ENCODE measurements around the gene ZNF695.

The ZNF695 gene

GRCh38 chr1:246971969-246972368 is 35.9 kb downstream of the ZNF695 start:
- Histone ChIP-seq H3K9ac (ENCODE audit: low read depth, low read length, poor library complexity, severe bottlenecking) (no peak overlapping the region), H3K4me1 (ENCODE audit: insufficient read depth, low read length, poor library complexity, severe bottlenecking) (no peaks in the 10 kb centered on the region), H3K4me2 (ENCODE audit: low read depth, low read length, poor library complexity, severe bottlenecking) (no peak overlapping the region), H3K79me2 (ENCODE audit: insufficient read depth, low read length) (no peaks in the 10 kb centered on the region), H3K27me3 (ENCODE audit: insufficient read depth, low read length, poor library complexity, severe bottlenecking) (no peaks in the 10 kb centered on the region), H2AFZ (ENCODE audit: low read length) (no peak overlapping the region), H3F3A (ENCODE audit: low read depth) (no peaks in the 10 kb centered on the region), H4K20me1 (ENCODE audit: insufficient read depth, low read length, poor library complexity, severe bottlenecking) (no peaks in the 10 kb centered on the region), H3K9me2 (replicated peaks; ENCODE audit: low read depth, low read length) (no peaks in the 10 kb centered on the region), H3K4me3 (ENCODE audit: low read length, poor library complexity, severe bottlenecking) (no peak overlapping the region), H3K36me3 (ENCODE audit: insufficient read depth, low read length) (no peaks in the 10 kb centered on the region), H3K9me3 (ENCODE audit: insufficient read depth, low read depth, low read length) (peaks cover 17% of the 10 kb centered on the region; the same call in 1 of the 2 replicates)
- TF ChIP-seq EZH2phosphoT487 (IDR thresholded peaks at IDR 0.05; ENCODE audit: borderline replicate concordance) (no peak), CTCF (conservative IDR thresholded peaks at IDR 0.05; ENCODE audit: low read length) (no peak)

- H3K36me3 ChIP-seq (ENCODE audit: insufficient read depth, low read length): no peaks in the 10 kb centered on the region
- H3K27me3 ChIP-seq (ENCODE audit: insufficient read depth, low read length, poor library complexity, severe bottlenecking): no peaks in the 10 kb centered on the region
- no peak overlapping the region for H3K9ac ChIP-seq (ENCODE audit: low read depth, low read length, poor library complexity, severe bottlenecking)
- H3K9me2 ChIP-seq (replicated peaks; ENCODE audit: low read depth, low read length): no peaks in the 10 kb centered on the region
- no peaks in the 10 kb centered on the region for H3K79me2 ChIP-seq (ENCODE audit: insufficient read depth, low read length)
- no peaks in the 10 kb centered on the region for H3F3A ChIP-seq (ENCODE audit: low read depth)
- H3K9me3 ChIP-seq (ENCODE audit: insufficient read depth, low read depth, low read length): peaks cover 17% of the 10 kb centered on the region; the same call in 1 of the 2 replicates
- H2AFZ ChIP-seq (ENCODE audit: low read length): no peak overlapping the region
- no peak overlapping the region for H3K4me3 ChIP-seq (ENCODE audit: low read length, poor library complexity, severe bottlenecking)
- TF ChIP-seq CTCF (conservative IDR thresholded peaks at IDR 0.05; ENCODE audit: low read length): peak; percentile 88
- no peak for TF ChIP-seq EZH2phosphoT487 (IDR thresholded peaks at IDR 0.05; ENCODE audit: borderline replicate concordance)
- H3K4me2 ChIP-seq (ENCODE audit: low read depth, low read length, poor library complexity, severe bottlenecking): no peak overlapping the region
- H4K20me1 ChIP-seq (ENCODE audit: insufficient read depth, low read length, poor library complexity, severe bottlenecking): no peaks in the 10 kb centered on the region
- H3K4me1 ChIP-seq (ENCODE audit: insufficient read depth, low read length, poor library complexity, severe bottlenecking): no peaks in the 10 kb centered on the region
These were observed 36.7 kb downstream of the ZNF695 start for GRCh38 chr1:246971090-246971721.

- no peaks in the 10 kb centered on the region for H3K36me3 ChIP-seq (ENCODE audit: insufficient read depth, low read length)
- H3K4me2 ChIP-seq (ENCODE audit: low read depth, low read length, poor library complexity, severe bottlenecking): no peak overlapping the region
- TF ChIP-seq CTCF (conservative IDR thresholded peaks at IDR 0.05; ENCODE audit: low read length): no peak
- TF ChIP-seq EZH2phosphoT487 (IDR thresholded peaks at IDR 0.05; ENCODE audit: borderline replicate concordance): no peak
- H2AFZ ChIP-seq (ENCODE audit: low read length): no peak overlapping the region
- no peaks in the 10 kb centered on the region for H4K20me1 ChIP-seq (ENCODE audit: insufficient read depth, low read length, poor library complexity, severe bottlenecking)
- H3K9ac ChIP-seq (ENCODE audit: low read depth, low read length, poor library complexity, severe bottlenecking): no peak overlapping the region
- H3K9me3 ChIP-seq (ENCODE audit: insufficient read depth, low read depth, low read length): peaks cover 17% of the 10 kb centered on the region; the same call in 1 of the 2 replicates
- H3K4me3 ChIP-seq (ENCODE audit: low read length, poor library complexity, severe bottlenecking): no peak overlapping the region
- H3F3A ChIP-seq (ENCODE audit: low read depth): no peaks in the 10 kb centered on the region
- no peaks in the 10 kb centered on the region for H3K79me2 ChIP-seq (ENCODE audit: insufficient read depth, low read length)
- no peaks in the 10 kb centered on the region for H3K27me3 ChIP-seq (ENCODE audit: insufficient read depth, low read length, poor library complexity, severe bottlenecking)
- no peaks in the 10 kb centered on the region for H3K4me1 ChIP-seq (ENCODE audit: insufficient read depth, low read length, poor library complexity, severe bottlenecking)
- no peaks in the 10 kb centered on the region for H3K9me2 ChIP-seq (replicated peaks; ENCODE audit: low read depth, low read length)
These were observed 38.2 kb downstream of the ZNF695 start for GRCh38 chr1:246969621-246970020.
